ENCODE measurements around the gene UTP3.

- TF ChIP-seq, protein P1, sequence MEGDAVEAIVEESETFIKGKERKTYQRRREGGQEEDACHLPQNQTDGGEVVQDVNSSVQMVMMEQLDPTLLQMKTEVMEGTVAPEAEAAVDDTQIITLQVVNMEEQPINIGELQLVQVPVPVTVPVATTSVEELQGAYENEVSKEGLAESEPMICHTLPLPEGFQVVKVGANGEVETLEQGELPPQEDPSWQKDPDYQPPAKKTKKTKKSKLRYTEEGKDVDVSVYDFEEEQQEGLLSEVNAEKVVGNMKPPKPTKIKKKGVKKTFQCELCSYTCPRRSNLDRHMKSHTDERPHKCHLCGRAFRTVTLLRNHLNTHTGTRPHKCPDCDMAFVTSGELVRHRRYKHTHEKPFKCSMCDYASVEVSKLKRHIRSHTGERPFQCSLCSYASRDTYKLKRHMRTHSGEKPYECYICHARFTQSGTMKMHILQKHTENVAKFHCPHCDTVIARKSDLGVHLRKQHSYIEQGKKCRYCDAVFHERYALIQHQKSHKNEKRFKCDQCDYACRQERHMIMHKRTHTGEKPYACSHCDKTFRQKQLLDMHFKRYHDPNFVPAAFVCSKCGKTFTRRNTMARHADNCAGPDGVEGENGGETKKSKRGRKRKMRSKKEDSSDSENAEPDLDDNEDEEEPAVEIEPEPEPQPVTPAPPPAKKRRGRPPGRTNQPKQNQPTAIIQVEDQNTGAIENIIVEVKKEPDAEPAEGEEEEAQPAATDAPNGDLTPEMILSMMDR (IDR thresholded peaks at IDR 0.05) = no peak
- no peak for TF ChIP-seq POLR2A (IDR thresholded peaks at IDR 0.05)
These were observed 46.6 kb downstream of the UTP3 start for GRCh38 chr4:70734971-70735370.
